GM12865 (cell line): ENCODE results near the gene SPACA6.

Experiments
- DNase-seq: peaks from one replicate; pipeline ENCODE4 v3.0.0; 2010; ENCODE audit warnings: low read depth
- H3K4me3 ChIP-seq: 2 replicates; pipeline ENCODE4 v1.5.1; 2011; ENCODE audit warnings: mild to moderate bottlenecking, low read depth, low read length, control low read depth
- CTCF ChIP-seq: IDR thresholded peaks from 2 replicates; pipeline ENCODE4 v1.5.1; 2011; ENCODE audit warnings: low read length, control low read depth, low read depth, inconsistent platforms; ENCODE audit not compliant: insufficient read depth; ENCODE audit errors: missing control alignments

The SPACA6 gene

GRCh38 chr19:51689751-51690453 lies 3.2 kb upstream of the SPACA6 start:
- no peak for TF ChIP-seq CTCF
- no peak overlapping the region for H3K4me3 ChIP-seq
- DNase-seq: no peak

DNA sequence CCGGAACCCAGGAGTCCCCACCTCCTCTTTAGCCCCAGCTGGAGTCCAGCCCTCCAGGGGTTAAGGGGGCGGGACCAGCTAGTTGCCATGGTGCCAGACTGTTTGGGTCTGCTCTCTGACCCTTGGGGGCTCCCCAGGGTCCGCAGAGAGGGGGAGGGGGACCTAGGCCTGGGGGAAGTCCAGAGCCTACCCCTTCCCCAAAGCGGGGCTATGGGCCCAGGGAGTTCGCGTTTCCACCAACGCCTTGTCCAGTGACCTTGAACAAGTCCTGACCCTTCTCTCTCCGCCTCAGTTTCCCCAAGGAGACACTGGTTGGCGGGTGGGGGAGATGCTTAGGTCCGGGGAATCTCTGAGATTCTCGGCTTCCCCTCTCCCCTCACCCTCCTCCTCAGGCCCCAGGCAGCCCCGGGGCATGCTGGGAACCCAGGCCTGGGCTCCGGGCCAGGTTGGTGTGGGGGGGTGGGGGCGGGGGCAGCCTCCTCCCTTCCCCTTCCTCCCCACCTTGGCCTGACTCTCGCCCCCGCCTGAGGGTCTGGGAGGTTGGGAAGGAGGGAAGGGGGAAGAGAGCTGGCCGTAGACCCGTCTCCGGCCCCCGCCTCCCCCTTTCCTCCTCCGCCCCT lies 2.6 kb upstream of the SPACA6 start:
- H3K4me3 ChIP-seq: peak overlapping the region; percentile 23; the same call in 1 of the 2 replicates
- TF ChIP-seq CTCF: no peak
- no peak for DNase-seq

DNA sequence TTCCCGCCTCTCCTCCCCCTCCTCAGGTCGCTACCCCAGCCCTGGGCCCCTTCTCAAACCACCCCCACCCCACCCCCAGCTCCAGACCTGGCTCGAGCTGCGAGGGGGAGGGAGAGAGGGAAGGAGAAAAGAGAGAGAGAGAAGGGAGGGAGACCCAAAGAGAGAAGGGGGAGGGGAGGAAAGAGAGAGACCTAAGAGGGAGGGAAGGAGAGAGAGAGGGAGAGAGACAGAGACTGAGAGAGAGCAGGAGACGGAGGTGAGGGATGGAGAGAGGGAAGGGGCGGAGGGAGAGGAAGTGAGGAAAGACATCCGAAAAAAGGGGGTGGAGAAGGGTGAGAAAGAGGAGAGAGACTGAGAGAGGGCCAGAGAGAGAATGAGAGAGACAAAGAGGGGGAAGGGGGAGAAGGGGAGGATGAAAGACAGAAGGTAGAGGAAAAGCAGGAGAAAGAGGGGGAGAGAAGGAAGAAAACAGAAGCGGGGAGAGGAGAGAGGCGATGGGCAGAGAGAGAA lies 2.0 kb upstream of the SPACA6 start:
- TF ChIP-seq CTCF: no peak
- no peak overlapping the region for H3K4me3 ChIP-seq
- DNase-seq: no peak

DNA sequence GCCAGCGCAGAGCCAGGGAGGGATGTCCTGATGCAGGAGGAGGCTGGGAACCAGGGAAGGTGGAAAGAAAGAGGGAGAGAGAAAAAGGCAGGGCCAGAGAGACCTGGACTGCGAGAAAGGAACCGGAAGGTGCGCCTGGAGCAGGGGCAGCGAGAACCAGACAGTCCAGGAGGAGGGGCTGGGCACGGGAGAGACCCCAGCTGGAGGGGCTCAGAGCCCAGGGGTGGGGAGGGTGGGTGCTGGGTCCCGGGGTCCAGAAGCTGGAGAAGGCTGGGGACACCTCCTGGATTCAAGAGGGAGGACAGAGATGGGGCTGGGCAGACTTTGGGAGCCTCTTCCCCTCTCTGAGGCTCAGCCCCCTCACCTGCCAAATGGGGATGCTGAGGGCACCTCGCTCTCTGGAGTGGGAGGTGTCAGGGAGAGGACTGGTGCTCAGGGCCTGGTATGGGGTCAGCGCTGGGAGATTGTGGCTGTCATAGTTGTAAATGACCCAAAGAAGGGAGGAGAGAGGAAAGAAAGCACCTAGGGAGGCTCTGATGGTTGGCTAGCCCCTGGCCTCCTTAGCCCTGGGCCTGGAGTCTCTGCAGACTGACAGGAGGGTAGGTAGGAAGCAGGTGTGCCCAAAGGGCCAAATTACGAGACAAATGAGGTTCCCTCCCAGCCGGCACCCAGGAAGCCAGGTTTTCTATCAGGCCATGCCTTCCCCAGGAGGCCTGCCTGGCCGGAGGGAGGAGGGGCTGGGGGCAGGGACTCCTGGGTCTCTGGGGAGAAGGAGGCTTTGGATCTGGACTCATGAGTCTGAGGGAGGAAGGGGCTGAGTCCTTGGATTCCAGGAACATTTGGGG lies 1.3 kb upstream of the SPACA6 start:
- TF ChIP-seq CTCF: no peak
- H3K4me3 ChIP-seq: no peak overlapping the region
- no peak for DNase-seq

DNA sequence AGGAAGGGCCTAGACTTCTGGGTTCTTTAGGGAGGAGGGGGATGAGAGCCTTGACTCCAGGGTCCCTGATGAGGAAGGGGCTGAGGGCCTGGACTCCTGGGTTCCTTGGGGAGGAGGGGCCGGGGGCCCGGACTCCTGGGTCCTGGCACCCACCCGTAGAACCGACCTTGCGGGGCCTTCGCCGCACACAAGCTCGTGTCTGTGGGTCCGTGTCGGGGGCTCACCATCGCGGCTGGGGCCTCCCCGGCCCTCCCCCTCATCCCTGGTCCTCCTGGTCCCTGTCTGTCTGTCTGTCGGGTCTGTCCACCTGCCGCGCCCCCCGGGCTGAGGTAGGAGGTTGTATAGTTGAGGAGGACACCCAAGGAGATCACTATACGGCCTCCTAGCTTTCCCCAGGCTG lies 662 bp upstream of the SPACA6 start:
- no peak for TF ChIP-seq CTCF
- no peak overlapping the region for H3K4me3 ChIP-seq
- no peak for DNase-seq

- DNase-seq: no peak
- TF ChIP-seq CTCF: no peak
- H3K4me3 ChIP-seq: no peak overlapping the region
Measured at GRCh38 chr19:51693819-51694218, 689 bp downstream of the SPACA6 start.
